Smooth muscle cell of the umbilical artery (primary cell): Measurements from ENCODE around the gene FRRS1L. TPM values are rescaled to one million over a fixed set of nuclear protein-coding genes. Genes with fewer than 3 reads are reported as not detected.

ENCODE experiments used
- total RNA-seq: library from RNA; depleted of rRNA; stranded (reverse); fragments of >200 nt; gene quantifications from 2 replicates; pipeline ENCODE4 v1.2.3, GENCODE V29; 2014

The FRRS1L gene
- total RNA-seq, result under 0.01 and 0.28 TPM in 2 replicates

GRCh38 chr9:109166771-109167601 is at the start of gene FRRS1L:
Gene FRRS1L (minus strand): TSS chr9:109167249. CDS start chr9:109167138, 111 bp downstream.

GRCh38 chr9:109119439-109120203 is 47.4 kb downstream of the FRRS1L start, which contains the start of gene TMEM245:
Gene TMEM245 (minus strand): TSS chr9:109119947. CDS start chr9:109119913, 34 bp downstream.

Other genes with a start within 250 kb of the FRRS1L start
- 52.6 and 73.2 TPM in 2 replicates for gene ELP1, start 233.1 kb downstream of the FRRS1L start, total RNA-seq
- gene ABITRAM, start 232.8 kb downstream of the FRRS1L start, total RNA-seq, result 7.1 and 7.8 TPM in 2 replicates
- 54.3 and 103 TPM in 2 replicates for gene CTNNAL1, start 153.8 kb downstream of the FRRS1L start, total RNA-seq
- gene TMEM245, start 47.3 kb downstream of the FRRS1L start, total RNA-seq, result 60.0 TPM in 2 replicates
- 0.09 TPM in 1 of 2 replicates, not detected in the other for gene EPB41L4B, start 153.8 kb upstream of the FRRS1L start, total RNA-seq